ENCODE results near the gene NCKAP5. TPM values are rescaled to one million over a fixed set of nuclear protein-coding genes. Genes with fewer than 3 reads are reported as not detected.

NCKAP5 gene
- 0.20 and 0.47 TPM in 2 replicates for total RNA-seq (2014; rRNA removed; shearing (Covaris generic))
- 2.2 and 3.7 TPM in 2 replicates for polyA plus RNA-seq (2015; cell fraction: cytosol; rRNA removed)
- 2.7 and 3.8 TPM in 2 replicates for polyA plus RNA-seq (2015; cell fraction: nucleus; rRNA removed)

DNA sequence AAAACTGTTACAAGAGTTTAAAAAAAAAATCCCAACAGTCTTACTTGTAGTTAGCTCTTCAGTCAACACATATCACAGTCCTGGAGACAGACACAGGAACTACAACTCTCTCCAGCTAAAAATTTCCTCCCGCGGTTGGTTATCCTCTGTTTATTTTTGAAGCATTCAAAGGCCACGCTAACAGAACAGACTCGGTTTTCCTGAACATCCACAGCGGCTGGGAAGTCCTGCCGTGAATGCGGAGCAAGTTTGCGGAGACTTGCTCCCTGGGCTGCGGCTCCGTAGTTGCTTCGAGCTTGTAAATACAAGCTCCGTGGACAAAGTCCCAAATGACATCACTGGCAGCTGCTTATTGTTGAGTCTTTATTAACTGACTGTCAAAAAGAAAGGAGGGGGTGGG is at the start of gene NCKAP5:
NCKAP5 (minus strand) TSS at position 292 of the 400 bp plus-strand sequence. CDS start 50,937 bp downstream, outside the sequence.
- no peak for DNase-seq (ENCODE audit: low read depth)

DNA sequence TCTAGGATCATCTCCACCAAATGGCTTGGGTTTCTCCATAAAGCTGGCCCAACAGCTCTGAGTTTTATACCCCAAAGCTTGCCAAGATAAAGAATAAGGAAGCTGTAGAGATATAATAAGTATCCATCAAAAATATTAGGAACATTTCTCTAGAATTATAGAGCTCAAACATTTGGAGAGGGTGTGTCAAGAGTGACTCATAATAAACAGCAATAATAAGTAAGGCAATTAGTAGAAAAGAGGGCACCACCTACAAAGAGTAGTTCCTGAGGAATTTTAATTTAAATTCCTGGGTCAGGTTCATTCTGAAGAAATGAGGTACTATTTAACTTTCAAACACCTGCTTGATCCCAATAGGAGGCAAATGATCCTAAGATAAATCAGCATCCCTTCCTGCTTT is 41.4 kb upstream of the NCKAP5 start:
- DNase-seq (ENCODE audit: low read depth), result no peak

DNA sequence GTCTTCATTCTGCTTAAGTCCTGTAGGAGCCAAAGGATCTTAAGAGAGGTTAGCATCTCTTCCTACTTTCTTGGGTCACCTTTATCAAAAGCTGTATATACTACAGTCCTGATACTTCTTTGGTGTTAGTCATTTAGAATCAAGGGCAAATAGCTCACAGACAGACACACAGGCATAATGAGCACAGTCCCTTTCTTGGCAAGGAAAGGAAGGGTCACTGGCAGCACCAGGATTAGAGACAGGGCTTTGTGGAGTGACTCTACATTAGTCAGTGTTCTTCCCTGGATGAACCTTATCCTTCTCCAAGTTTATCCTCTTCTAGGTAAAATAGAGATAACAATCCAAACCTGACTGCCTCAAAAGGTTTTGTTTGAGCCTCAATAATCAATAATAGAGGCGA is 40.0 kb upstream of the NCKAP5 start:
- no peak for DNase-seq (ENCODE audit: low read depth)

DNA sequence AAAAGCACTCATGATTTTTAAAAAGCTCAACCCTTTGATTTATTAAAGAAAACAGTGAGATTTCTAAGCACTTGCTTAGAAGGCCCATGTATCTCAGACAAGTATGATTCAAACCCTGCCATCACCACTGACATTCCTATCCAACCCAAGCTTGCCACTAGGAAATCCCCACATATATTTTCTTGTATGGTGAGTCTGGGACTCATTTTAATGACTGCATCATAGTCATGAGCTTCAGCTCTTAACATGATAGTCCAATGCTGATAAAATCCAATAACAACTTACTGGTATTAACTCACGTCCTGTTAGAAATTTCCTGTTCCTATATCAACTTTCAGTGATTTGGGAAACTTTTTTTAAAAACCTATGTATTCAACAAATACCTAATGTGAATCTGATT is 39.4 kb upstream of the NCKAP5 start:
- peak; percentile 41 for DNase-seq (ENCODE audit: low read depth)

DNA sequence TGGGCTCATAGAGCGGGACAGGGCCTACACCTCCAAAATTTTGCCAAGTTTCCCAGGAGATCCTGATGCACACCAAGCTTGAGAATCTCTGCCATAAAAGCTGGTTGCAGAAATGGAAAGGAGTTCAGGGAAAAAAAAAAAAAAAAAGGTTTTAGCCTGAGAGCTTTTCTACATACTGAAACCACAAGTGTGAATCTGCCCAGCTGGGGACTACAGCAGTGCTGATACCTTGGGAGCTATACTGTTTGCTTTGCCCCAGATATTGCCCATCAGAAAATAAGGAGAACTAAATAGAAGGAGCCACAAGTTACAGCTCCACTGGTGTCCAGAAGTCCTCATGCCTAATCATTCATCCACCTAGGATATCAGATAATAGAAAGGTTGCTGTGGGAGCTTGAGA is 38.4 kb upstream of the NCKAP5 start:
- no peak for DNase-seq (ENCODE audit: low read depth)

DNA sequence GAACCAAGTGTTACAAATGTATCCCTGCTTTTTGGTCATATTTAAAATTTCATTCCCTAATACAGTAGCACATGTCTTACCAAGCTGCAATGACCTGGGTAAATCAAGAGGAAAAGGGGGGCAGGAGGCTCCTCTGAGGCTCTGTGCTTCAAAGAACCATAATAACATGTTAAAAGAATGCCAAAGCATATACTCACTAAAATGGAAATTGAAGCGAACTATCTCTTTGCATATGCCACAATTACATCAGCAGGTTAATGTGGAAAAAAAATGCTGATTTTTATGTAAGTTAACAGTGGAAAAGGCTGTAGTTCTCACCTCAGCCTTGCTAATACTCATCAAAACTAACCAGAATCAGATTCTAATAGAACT is 37.5 kb upstream of the NCKAP5 start:
- no peak for DNase-seq (ENCODE audit: low read depth)

DNA sequence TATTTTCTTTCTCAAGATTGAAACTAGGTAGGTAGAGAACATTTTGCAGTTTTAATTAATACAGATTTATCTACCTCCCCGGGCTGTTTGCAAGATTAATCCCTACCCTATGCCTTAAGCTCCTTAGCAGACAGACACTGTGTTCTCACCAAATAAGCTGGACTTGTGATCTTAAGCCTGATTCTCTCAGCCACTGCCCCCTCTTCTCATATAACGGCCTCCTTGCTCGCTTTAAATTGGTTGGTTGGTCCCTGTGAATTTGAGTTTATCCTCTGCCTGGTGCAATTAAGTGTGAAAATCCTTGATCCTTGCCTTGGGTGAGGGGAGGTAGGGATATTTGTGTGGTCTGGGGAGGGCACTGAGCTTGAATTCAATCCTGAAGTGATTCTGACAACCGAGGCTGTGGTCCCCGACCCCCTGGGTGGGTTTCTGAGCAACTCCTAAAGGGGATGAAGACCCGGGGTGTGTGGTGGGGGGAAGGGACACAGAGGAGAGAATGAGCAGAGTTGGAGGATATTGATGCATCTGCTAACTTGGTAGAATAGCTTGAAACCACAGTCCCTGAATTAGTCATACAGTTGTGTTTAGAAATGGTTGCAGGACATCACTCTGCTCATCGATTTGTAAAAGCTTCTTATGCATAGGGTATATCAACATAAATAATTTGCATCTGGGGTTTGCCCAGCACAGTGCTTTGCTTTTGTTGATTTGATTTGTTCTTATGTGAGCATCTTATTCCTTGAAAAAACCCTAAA is 36.9 kb upstream of the NCKAP5 start:
- no peak for DNase-seq (ENCODE audit: low read depth)

DNA sequence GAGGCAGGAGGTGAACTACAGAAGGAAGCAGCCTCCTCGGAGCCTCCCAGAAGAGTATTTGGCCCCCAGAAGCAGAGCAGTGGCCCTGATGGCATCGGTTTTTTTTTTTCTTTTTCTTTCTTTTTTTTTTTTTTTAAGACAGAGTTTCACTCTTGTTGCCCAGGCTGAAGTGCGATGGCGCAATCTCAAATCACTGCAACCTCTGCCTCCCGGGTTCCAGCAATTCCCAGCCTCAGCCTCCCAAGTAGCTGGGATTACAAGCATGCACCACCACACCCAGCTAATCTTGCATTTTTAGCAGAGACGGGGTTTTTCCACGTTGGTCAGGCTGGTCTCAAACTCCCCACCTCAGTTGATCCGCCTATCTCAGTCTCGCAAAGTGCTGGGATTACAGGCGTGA is 34.8 kb upstream of the NCKAP5 start:
- DNase-seq (ENCODE audit: low read depth), result no peak

DNA sequence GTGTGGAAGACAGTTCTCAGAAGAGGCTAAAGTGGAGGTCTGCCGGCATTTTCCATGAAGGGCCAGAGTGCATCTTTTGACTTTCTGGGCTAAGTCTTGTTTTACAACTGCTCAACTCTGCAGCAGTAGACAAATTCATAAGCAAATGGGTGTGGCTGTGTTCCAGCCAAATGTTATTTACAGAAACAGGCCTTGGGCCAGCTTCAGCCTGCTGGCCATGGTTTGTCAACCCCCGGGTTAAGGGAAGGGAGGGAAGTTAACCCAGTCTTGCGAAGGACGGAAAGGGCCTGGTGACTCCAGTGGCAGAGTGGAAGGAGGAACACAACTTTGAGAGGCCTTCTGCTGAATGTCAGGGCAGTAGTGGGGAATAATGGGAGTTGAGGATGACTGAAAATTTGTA is 34.3 kb upstream of the NCKAP5 start:
- DNase-seq (ENCODE audit: low read depth), result no peak

DNA sequence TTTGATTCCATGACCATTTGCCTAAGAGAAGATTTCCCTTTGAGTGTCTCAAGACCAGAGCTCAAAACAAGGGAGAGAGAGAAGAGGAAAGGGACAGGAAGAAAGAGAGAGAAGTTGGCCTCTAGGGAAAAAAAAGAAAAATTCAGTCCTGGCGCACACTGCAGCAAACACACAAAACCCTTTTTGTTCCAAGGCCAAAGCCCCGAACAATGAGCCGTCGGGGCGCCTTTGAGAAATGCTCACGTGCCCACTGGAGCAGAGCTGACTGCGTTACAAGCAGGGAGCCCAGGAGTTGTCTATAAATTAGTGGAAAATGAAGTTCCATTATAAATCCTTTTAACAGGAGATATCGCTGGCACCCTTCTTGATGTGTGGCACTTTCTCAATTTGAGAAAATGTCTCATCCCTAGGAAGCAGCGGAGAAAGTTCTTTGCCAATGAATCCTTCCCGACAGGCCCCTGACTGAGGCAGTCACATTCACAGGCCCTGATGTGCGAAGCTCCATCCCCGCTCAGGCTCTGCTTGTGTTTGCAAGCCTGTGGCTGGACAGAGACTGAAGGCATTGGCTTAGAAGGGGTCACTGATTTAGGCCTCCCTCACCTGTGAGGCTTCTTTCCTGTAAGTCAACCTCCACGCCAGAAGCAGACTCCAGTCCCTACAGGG is 32.1 kb upstream of the NCKAP5 start:
- no peak for DNase-seq (ENCODE audit: low read depth)

DNA sequence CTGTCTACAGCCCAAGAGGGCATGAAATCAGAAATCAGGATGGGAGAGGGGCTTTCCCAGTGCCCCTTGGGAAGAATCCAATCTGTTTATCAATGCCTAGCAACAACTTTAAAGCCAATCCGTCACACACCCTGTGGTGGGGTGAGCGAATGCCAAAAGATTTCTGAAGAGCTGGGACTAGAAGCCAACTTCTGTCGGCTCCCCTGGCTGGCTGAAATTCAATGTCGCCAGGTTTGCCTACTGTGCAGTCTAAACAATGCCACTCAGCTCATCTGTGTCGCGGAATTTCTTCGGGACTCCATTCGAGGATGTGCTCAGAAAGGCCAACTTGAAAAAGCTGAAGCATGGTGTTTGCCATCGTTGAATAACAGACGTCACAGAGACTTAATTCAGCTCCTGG is 31.5 kb upstream of the NCKAP5 start:
- no peak for DNase-seq (ENCODE audit: low read depth)

DNA sequence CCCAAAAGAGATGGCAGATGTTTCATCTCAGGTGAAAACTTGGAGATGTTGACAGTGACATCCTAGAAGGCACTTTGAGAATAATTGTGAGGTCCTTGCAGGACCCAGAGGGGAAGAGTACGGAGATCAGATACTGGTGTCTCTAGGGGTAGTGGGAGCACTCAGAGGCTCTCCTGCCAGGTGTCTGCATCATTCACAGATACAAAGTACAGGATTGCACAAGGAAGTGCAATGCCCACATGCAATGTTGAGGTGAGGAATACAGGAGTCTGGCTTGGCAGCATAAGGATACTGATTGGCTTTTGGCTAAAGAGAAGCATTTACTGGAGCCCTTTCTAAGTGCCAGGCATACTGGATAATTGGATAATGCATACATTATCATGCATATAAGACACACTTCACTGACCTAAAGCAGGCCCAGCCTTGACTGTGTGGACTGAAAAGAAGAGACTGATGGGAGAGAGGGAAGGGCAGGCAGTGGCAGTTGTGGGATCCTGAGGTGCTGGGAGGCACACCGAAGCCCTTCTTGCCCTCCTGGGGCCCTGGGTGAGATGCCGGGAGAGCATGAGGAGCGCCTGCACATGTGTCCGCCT is 31.0 kb upstream of the NCKAP5 start:
- DNase-seq (ENCODE audit: low read depth), result no peak

DNA sequence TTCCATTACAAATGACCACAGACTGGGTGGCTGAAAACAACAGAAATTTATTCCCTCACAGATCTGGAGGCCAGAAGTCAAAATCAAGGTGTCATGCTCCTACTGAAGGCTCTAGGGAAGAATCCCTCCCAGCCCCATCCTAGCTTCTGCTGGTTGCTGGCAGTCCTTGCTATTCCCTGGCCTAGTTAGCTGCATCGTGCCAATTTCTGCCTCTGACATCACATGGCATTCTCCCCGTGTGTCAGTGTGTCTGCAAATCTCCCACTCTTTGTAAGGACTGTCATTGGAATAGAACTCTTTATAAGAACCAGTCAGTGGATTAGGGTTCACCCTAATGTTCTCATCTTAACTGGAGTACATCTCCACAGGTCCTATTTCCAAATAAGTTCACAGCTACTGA is 30.5 kb upstream of the NCKAP5 start:
- DNase-seq (ENCODE audit: low read depth), result no peak

DNA sequence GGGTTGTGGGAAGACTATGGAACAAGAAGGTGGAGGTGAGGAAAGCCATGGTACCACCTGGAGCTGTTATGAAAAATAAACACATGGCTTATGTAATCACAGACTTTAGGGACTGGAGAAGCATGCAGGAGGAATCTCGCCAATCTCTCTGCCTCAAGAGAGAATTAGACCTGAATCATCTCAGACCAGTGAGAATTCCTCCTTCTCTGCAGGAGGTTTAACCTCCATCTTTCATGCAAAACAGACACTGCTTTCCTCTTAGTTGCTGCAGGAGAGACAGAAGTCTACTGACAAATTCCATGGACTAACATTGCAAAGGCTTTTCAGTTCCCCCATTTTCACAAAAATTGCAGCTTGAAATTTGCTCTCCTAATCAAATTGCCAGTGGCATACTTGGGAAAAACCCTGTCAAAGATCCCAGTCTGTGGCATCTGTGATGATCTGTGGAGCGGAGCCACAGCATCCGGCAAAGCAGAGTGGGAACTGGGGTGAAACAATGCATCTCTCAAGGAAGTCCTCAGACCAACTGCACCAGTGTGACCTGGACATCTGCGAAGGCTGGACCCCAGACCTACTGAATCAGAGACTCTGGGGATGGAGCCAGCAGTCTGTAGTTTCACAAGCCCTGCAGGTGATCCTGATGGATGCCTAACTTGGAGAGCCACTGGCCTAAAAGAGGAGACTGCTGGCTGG is 28.6 kb upstream of the NCKAP5 start:
- DNase-seq (ENCODE audit: low read depth), result no peak

DNA sequence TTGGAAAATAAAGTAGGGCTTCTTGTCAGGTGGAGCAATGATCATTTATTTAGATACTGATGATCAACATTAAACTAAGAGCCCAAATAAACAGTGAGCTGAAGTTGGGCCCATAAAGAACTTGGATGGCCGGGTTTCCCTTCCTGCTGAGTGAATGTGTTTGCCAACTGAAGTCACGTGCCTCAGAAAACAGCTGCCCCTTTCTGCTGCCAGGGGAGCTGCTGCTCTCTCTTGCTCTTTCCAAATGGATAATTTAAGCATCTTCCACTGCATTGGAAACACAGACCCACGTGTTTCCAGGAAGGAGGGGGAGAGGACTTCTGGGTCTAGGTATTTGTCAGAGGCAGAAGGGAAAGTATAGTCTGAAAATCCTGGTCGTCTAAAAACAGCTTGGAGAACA is 22.9 kb upstream of the NCKAP5 start:
- no peak for DNase-seq (ENCODE audit: low read depth)

DNA sequence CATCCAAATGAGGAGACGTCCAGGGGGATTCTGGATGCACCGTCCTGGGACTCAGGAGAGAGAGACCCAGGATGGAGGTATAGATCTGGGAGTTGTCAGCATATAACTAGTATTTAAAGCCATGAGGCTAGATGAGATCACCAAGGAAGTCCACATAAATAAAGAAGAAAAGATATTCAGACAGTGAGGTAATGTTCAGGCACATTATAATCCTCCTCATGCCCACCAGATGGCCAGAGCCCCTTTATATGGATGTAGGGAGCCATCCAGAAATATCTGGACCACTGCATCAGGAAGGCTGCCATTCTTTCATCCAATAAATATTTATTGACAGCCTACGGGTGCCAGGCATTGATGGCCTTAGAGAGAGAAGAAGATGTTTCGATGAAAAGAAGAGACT is 21.2 kb upstream of the NCKAP5 start:
- no peak for DNase-seq (ENCODE audit: low read depth)

DNA sequence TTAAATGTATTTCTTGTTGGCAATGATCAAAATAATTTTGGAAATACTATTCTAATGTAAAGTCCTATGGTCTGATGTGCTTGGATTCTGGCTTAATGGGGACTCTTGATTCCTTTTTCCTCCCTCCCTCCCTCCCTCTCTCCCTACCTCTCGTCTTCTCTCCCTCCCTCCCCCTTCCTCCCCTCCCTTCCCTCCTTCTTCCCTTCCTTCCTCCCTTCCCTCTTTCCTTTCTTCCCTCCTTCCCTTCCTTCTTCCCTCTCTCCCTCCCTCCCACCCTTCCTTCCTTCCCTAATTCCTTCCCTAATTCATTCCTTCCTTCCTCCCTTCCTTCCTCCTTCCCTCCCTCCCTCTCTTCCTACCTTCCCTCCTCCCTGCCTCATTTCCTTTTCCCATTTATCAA is 19.9 kb upstream of the NCKAP5 start:
- no peak for DNase-seq (ENCODE audit: low read depth)

DNA sequence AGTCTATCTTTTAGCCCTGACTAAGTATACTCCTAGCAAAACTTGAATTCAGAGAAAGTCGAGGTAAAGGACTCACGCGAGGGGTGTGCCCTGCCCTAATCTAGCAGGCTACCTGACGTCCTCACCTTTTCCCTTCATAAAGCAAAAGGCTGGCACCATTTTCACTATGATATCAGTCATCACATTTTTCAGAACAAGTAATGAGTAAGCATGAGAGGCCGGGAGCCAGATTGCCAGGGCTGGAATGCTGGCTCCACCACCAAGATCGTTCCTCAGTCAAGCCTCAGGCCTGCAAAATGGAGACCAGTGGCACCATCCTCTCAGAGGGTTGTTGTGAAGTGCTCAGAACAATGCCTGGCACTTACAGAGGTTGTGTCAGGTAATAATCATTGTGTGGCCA is 18.7 kb upstream of the NCKAP5 start:
- no peak for DNase-seq (ENCODE audit: low read depth)

DNA sequence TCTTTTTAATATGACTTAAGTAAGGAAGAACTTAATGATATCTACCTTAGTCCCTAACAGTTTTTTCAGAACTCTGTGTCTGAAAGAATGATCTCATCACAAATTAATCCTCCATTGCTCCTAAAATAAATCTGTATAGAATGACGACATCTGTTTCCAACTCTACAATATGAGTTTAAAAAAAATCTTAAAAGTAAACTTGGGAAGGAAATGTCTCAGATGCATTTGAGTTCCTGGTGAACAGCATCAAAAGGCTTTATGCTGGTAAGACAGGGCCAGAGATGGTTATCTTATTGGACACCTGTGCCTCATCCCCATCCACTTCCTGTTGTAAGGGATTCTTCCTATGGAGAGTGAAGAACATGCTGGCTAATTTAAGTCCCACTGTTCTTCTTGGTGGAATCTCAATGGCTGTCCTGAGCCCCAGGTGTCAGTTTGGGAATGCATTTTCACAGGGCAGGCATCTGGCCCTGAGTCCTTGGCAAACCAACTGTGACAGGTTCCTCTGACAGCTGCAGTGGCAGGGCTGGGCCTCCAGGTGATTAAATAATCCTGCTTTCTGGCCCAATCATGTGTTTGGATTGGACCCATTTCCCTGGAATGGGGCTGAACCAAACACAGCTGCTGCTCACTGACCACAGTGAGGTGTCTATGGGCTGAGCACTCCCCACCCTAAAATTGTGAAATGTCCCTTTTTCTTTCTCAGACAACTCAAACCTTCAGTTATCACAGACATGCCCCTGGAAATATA is 12.9 kb upstream of the NCKAP5 start:
- no peak for DNase-seq (ENCODE audit: low read depth)

DNA sequence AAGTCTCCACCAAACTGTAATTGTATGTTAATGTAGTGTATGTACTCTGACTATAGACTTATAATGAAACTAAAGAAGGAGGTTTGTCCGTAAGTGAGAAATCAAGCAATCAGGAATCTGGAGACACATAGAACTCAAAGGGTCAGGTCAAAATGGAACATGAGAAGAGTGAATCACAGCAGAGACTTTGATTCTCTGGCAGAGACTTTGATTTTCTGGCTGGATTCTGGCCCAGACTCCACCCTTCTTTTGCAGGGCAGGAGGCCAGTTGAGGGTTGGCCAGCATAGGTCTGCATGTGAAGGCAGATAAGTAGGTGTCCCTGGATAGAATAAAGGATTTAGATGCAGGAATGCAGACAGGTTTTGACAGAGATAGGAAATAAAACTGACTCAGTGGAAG is 11.0 kb upstream of the NCKAP5 start:
- peak; percentile 68 for DNase-seq (ENCODE audit: low read depth)

DNA sequence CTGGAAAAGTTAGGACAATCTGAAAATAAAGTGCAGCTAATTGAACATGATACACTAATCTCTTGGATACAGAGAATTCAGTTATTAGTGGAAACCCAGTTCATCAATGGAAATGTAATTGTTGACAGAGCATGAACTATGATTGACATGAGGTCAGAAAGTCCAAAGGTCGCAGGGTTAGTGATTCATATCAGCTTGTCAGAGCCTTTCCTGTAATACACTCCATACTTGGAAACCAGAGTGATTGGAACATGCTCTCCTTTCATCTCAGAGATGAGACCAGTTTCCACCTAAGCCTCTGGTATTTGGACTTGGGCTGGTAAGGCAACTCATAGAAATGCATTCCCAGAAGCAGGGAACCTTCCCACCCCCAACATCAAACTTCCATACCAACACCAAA is 8.5 kb upstream of the NCKAP5 start:
- no peak for DNase-seq (ENCODE audit: low read depth)

Data from HT1080 (cell line).